ENCODE data around the gene FCN3. TPM values are rescaled to one million over a fixed set of nuclear protein-coding genes. Genes with fewer than 3 reads are reported as not detected.
A peak's percentile ranks its signal among the peaks of the same experiment; 100 is the strongest.

Gene FCN3
- total and polyA plus RNA-seq, 2 of the 4 experiments (the other 2 are of a cell fraction), result not detected

GRCh38 chr1:27380766-27381733, 6.4 kb upstream of the FCN3 start:
- no peak for DNase-seq
- Histone ChIP-seq H3K9ac (ENCODE audit: low read depth, low read length) (no peak overlapping the region), H3K27ac (ENCODE audit: insufficient read depth, low read length) (no peak overlapping the region), H3K4me2 (ENCODE audit: low read depth, low read length) (no peak overlapping the region), H4K20me1 (ENCODE audit: insufficient read depth, low read length) (no peaks in the 10 kb centered on the region; the same call in 1 of the 2 replicates), H2BK20ac (ENCODE audit: low read depth, low read length) (no peak overlapping the region), H2AK5ac (ENCODE audit: low read depth, low read length) (no peak overlapping the region), H4K91ac (ENCODE audit: insufficient read depth, low read depth, low read length) (no peak overlapping the region), H2AK9ac (replicated peaks; ENCODE audit: low read depth, low read length, poor library complexity) (peak overlapping the region; percentile 81), H3K27me3 (ENCODE audit: control insufficient read depth, insufficient read depth, low read length) (peaks cover 31% of the 10 kb centered on the region), H3K9me1 (ENCODE audit: insufficient read depth, low read length) (no peaks in the 10 kb centered on the region), H2BK120ac (ENCODE audit: low read depth, low read length) (no peak overlapping the region), H3K56ac (ENCODE audit: extremely low read depth, insufficient read depth, low read length) (no peak overlapping the region), H3K4me3 (ENCODE audit: insufficient read depth, low read depth, low read length) (no peak overlapping the region), H3K14ac (replicated peaks; ENCODE audit: low read depth, low read length) (no peak overlapping the region), H3K4me1 (ENCODE audit: control insufficient read depth, insufficient read depth, low read length) (no peaks in the 10 kb centered on the region), H2AFZ (replicated peaks; ENCODE audit: low read length, poor library complexity) (no peak overlapping the region), H2BK15ac (ENCODE audit: low read depth, low read length) (no peak overlapping the region), H4K8ac (ENCODE audit: low read depth in 2 of 2, low read length in 2 of 2) (no peak overlapping the region), H2BK5ac (ENCODE audit: low read depth, low read length, poor library complexity, severe bottlenecking) (no peak overlapping the region), H3K36me3 (ENCODE audit: control insufficient read depth, insufficient read depth, low read length) (no peaks in the 10 kb centered on the region), H3K9me3 (ENCODE audit: control insufficient read depth, insufficient read depth, low read length) (no peaks in the 10 kb centered on the region), H3K4ac (ENCODE audit: low read depth, low read length) (no peak overlapping the region), H3K23ac (ENCODE audit: low read depth, low read length) (no peak overlapping the region), H3K79me1 (ENCODE audit: low read depth in 1 of 2, low read length in 2 of 2) (no peaks in the 10 kb centered on the region), H4K5ac (ENCODE audit: low read depth, low read length) (no peak overlapping the region), H3K18ac (ENCODE audit: low read depth, low read length) (no peak overlapping the region)
- intact Hi-C loops (cut with micrococcal nuclease) (no loop called here), dilution Hi-C loops (cut with HindIII; ENCODE audit: low sequenced_read_pairs, unreplicated experiment) (no loop called here), in situ Hi-C loops (cut with MboI; ENCODE audit: low sequenced_read_pairs) (no loop called here)
- no peak for ATAC-seq (ENCODE audit: low read depth)
- TF ChIP-seq MAZ (IDR thresholded peaks at IDR 0.05; ENCODE audit: borderline replicate concordance, low read depth, low read length) (no peak), RFX5 (IDR thresholded peaks at IDR 0.05; ENCODE audit: low read depth, low read length) (no peak)
- ChIA-PET CTCF (interaction anchor here (0.8 kb wide), 1 partner anchor 14 kb away, joined by 3 read pairs; the partner anchor contains the start of gene MAP3K6), POLR2A (ENCODE audit: unreplicated experiment) (no interaction called here)
- no TSS peak for BruUV-seq (replicated peaks)
- 55% methylated on average over 2 of the region's 12 CpGs; no CpG with 5 or more reads in 1 of the 2 experiments for WGBS, 2 experiments (ENCODE audit: extremely low coverage in 2 of 2, insufficient read length in 1 of 2)
